Activated T-helper 1 cell treated with anti-CD3 and anti-CD28 coated beads, Interleukin-2, amount 50 U/mL, for 16 hours (primary cell): ENCODE results near the gene RAB23.

Source experiments
- DNase-seq, 2 donors: peaks; one replicate each; pipeline ENCODE4 v3.0.0-alpha.2; 2020; ENCODE audit warnings: low read depth in 1 of 2, low spot score in 1 of 2

The RAB23 gene

GRCh38 chr6:57183336-57183735 is 38.8 kb downstream of the RAB23 start:
- no peak for DNase-seq

GRCh38 chr6:57182017-57182432 is 40.1 kb downstream of the RAB23 start:
- DNase-seq: no peak

GRCh38 chr6:57180596-57180995 is 41.5 kb downstream of the RAB23 start:
- no peak for DNase-seq

DNA sequence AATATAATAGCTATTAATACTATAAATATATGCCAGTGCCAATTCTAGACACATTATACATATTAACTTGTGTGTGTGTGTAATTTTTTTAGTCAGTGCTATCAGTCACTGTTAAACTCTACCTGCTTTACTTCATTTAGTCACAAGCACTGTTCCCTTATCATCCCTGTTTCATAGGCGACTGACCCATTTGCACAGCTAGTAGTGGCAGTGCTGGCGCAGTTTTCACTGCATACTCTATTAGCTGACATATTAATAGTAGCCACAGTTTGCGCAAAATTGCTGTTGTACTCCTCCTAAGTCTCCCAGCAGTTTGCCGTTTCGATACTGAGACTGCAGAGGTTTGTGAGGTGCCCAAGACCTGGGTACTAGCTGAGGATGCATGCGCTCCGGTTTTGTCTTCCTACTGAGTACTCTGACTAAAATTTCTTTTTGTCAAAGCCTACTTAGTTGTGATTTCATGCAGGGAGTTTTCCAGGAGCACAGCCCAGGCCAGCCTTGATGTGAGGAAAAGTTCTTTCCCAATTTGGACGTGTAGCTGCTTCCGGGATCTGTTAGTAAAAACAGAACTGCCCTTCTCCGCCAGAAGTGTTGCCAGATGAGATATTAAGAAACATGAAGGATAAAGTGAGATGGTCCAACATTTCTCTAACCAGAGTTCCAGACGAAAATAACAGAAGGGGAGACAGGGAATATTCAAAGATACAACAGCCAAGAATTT is 44.4 kb downstream of the RAB23 start:
- no peak for DNase-seq

DNA sequence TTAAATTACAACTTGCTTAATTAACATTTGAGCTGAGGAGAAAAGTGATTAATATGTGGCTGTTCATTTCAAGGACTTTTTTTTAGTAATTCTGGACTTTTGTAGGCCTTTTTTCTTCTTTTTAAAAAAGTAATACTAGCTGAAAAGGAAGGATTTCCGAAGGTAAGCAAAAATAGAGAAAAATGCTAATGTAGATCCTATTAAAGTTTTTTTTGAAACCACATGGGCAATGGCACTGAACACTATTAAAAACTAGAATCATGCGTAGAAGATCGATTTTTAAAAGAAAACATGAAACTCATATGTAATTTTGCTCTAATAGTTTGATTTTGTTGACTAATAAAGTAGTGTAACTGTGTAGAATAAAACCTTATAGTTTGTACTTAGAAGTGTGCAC is 47.6 kb downstream of the RAB23 start:
- no peak for DNase-seq

GRCh38 chr6:57173886-57174510 is 48.1 kb downstream of the RAB23 start:
- no peak for DNase-seq

DNA sequence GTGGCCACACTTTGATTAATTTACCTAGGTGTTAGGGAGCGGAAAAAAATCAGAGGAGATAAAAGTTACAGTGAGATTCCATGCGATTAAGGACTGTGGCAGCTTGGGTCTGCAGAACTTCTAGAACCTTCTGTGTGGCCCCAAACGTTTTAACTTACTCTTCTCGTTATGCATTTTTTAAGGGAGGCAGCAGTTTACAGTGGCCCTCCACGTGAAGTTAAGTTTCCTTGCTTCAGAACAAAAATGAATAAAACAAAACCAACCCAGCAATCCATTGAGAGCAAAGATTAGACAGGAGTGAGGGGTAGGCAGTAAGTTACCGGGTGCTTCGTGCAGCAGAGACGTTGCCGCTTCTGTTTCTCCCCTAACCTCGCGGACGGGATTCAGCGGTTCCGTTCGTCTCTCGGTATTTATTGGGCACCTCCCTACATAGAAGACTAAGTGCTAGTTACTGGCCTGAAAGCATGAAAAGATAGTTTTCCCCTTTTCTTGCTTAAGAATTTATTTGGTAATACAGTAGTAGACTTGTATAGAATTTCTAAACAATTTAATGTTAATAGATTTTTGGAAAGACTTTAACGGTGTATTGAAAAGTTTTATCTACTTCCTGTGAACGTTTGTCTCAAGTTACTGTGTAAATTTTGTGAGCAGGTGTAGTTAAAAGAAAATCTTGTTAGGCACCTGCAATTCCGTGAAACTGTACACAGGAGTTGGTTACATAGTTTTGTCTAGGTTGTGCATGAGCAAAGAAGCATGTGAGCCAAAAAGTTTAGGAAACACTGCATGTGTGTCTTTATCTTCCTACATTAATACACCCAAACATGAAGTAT is 48.8 kb downstream of the RAB23 start:
- no peak for DNase-seq

- peak; percentile 65 to 78 for DNase-seq
These were observed 49.7 kb downstream of the RAB23 start, which contains the start of gene BAG2 for GRCh38 chr6:57172136-57173055. TSS of gene BAG2 (plus strand) at chr6:57172326. CDS start at chr6:57172698, 372 bp downstream.

DNA sequence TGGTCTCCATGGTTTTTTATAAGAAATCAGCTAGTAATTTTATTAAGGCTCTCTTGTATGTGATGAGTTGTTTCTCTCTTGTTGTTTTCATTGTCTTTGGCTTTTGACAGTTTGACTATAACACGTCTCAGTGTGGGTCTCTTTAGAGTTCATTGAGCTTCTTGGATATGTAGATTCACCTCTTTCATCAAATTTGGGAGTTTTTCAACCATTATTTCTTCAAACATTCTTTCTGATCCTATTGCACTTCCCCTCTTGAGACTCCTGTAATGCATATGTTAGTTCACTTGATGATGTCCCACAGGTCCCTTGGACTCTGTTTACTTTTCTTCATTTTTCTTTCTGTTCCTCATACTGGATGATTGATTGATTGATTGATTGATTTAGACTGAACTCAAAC is 57.0 kb downstream of the RAB23 start:
- no peak for DNase-seq

DNA sequence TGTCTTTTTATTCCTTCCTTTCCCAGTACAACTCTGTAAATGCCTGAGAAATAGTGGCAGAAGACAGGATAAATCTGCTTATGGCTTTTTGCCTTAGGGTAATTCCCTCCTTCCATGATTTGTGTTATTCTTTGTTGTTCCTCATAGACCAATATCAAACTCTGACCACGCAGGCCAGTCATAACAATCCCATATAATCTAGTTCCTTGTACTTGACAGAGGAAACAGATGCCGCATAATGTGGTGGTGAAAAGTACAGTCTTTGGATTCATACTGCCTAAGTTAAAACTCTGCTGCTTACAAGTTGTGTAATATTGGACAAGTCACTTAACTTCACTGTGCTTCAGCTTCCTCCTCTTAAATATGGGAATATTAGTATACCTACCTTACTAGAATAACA is 58.2 kb downstream of the RAB23 start:
- no peak for DNase-seq

DNA sequence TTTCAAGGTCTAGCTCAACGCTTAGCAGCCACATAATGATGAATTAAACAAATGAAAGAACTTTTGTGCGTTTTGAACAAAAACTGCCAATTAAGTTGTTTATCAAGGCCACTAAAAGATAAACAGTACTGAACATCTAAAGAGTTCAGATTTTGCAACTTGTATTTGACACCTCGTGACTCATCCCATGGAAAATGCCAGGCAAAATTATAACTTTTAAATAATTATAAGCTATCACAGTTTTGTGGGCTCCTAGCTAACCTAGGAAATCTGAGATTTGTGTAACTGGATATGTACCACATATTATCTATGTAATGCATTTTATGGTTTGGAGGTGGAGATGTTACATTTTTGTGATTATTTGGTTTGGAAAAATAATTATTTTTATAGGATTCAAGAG is 59.6 kb downstream of the RAB23 start:
- no peak for DNase-seq

DNA sequence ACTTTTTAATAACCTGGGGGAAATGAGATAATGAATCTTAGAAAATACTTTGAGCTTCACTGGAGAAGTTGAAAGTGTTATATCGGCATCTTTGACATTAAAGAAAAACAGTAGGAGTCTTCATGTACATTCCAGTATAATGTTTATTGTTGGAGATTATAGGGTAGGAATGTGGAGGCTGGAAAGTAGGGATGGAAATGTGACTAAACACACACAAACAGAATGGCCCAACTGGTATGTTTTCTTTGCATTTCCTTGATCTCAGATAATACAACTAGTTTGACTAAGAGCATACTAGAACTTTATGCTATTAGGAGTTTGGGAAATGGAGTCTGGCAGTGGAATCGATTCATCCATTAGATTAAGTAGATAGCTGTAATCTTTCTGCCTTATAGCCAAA is 60.1 kb downstream of the RAB23 start:
- no peak for DNase-seq

- no peak for DNase-seq
These were observed 63.0 kb downstream of the RAB23 start for GRCh38 chr6:57159127-57159526.

- no peak for DNase-seq
These were observed 63.4 kb downstream of the RAB23 start for GRCh38 chr6:57158658-57159057.

- DNase-seq: no peak
These were observed 73.9 kb downstream of the RAB23 start for GRCh38 chr6:57147955-57148858.

DNA sequence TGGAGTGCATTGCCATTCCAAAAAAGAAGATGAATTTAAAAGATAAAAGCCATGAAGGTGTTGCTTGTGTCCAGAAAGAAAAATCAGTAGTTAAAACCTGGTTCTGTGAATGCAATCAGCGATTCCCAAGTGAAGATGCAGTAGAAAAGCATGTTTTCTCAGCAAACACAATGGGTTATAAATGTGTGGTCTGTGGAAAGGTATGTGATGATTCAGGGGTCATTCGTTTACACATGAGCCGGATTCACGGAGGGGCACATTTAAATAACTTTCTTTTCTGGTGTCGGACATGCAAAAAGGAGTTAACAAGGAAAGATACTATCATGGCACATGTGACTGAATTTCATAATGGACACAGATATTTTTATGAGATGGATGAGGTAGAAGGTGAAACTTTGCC is 74.7 kb downstream of the RAB23 start:
- no peak for DNase-seq

DNA sequence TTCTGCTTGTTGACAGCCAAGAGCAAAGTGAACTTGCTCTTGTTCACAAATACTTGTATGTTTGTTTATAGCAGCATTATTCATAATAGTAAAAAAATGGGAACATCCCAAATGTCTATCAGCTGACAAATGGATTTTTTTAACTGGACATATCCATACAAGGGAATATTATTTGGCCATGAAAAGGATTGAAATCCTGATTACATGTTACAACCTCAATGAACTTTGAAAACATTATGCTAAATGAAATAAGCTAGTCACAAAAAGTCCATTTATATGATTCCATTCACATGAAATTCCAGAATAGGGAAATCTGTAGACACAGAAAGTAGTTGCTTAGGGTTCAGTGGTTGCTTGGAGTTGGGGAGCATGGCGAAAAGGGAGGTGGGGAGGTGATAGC is 78.4 kb downstream of the RAB23 start:
- no peak for DNase-seq

DNA sequence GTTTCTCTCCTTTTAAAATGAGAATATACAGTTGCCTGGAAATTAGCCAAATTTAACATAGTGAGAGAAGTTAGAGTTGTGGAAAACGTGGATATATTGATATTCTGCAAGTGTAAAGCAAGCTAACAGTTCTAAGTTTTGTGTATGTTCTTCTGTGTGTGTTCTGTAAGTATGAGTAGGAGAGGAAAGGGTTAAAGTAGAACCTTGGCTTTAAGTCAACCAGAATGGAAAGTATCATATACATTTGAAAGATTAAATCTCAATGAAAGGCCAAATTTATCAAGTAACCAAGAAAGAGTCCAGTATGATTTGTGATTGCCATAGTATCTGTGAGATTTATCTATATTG is 80.0 kb downstream of the RAB23 start:
- no peak for DNase-seq

- no peak for DNase-seq
These were observed 80.5 kb downstream of the RAB23 start for GRCh38 chr6:57141451-57142177.
